Neural cell (in vitro differentiated cells): ENCODE measurements around the gene ZSCAN2.

Experiments used
- EP300 ChIP-seq: fragments of 450-650 bp; conservative IDR thresholded peaks from 2 replicates; pipeline ENCODE4 v1.6.1; 2014; ENCODE audit warnings: antibody characterized with exemption, mild to moderate bottlenecking, moderate library complexity; ENCODE audit not compliant: poor library complexity, severe bottlenecking
- TAF1 ChIP-seq: IDR thresholded peaks from 2 replicates; pipeline ENCODE4 v1.6.1; 2012; ENCODE audit warnings: low read depth
- TF ChIP-seq, protein P1 (sequence below): fragments of 450-650 bp; IDR thresholded peaks from 2 replicates; pipeline ENCODE4 v1.5.1; 2014; ENCODE audit warnings: antibody characterized with exemption, mild to moderate bottlenecking, moderate library complexity; ENCODE audit not compliant: poor library complexity, severe bottlenecking

DNA sequence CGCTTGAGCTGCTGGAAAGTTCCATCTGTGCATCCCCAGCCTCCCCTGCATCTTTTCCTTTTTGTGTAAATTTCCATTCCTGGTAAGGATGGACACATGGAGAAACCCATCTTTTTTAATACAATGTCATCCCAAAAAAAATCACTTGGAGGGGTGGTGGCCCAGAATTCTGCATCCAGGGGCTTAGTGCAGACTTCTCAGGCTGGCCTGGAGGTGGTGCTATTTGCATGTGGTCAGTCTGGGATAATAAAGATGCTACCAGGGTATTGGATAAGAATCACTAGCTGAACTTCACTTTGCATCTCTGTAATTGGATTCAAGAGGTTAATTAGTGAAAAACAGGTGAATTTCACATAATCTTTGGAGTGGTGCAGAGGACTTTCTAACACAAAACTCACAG lies 1.8 kb upstream of the ZSCAN2 start:
- TF ChIP-seq TAF1 (no peak), EP300 (no peak)
- TF ChIP-seq, protein P1, sequence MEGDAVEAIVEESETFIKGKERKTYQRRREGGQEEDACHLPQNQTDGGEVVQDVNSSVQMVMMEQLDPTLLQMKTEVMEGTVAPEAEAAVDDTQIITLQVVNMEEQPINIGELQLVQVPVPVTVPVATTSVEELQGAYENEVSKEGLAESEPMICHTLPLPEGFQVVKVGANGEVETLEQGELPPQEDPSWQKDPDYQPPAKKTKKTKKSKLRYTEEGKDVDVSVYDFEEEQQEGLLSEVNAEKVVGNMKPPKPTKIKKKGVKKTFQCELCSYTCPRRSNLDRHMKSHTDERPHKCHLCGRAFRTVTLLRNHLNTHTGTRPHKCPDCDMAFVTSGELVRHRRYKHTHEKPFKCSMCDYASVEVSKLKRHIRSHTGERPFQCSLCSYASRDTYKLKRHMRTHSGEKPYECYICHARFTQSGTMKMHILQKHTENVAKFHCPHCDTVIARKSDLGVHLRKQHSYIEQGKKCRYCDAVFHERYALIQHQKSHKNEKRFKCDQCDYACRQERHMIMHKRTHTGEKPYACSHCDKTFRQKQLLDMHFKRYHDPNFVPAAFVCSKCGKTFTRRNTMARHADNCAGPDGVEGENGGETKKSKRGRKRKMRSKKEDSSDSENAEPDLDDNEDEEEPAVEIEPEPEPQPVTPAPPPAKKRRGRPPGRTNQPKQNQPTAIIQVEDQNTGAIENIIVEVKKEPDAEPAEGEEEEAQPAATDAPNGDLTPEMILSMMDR = peak; percentile 43
